PC-3 (cell line): ENCODE data around the gene BCAS1. TPM values are rescaled to one million over a fixed set of nuclear protein-coding genes. Genes with fewer than 3 reads are reported as not detected.

Experiments used
- ATAC-seq: fragments of 200-7000 bp; cut with Tn5 transposase; 2 replicates; pipeline ENCODE4 v1.9.1; 2020; ENCODE audit warnings: mild to moderate bottlenecking, moderate library complexity
- BruUV-seq: library from RNA; stranded (reverse); fragments of 400-500 nt; replicated peaks from 2 replicates; lab custom pipeline; 2021; lab: Mats Ljungman, UMichigan
- CTCF ChIA-PET: fragments of 300-600 bp; sonication (Branson Sonifier 250); formaldehyde crosslinking; loops from one replicate; lab custom pipeline; 2022; ENCODE audit warnings: antibody characterized with exemption; lab: Charles Lee
- POLR2A ChIA-PET: fragments of 300-600 bp; sonication (Branson Sonifier 250); formaldehyde crosslinking; loops from one replicate; lab custom pipeline; 2022; ENCODE audit warnings: antibody characterized with exemption; ENCODE audit not compliant: unreplicated experiment; lab: Charles Lee
- DNase-seq: peaks from one replicate; pipeline ENCODE4 v3.0.0-alpha.2; 2015
- H2AFZ ChIP-seq: fragments of 300-600 bp; sonication (generic); 2 replicates; pipeline ENCODE4 v1.6.0; 2016; ENCODE audit warnings: antibody characterized with exemption, low read length
- H3F3A ChIP-seq: fragments of 300-600 bp; sonication (generic); one replicate; pipeline ENCODE4 v1.6.0; 2017; ENCODE audit warnings: antibody characterized with exemption, low read length, control low read depth, mild to moderate bottlenecking; ENCODE audit not compliant: unreplicated experiment
- H3K27ac ChIP-seq: fragments of 300-600 bp; sonication (generic); 2 replicates; pipeline ENCODE4 v1.5.1; 2016; ENCODE audit warnings: mild to moderate bottlenecking, low read length
- H3K27me3 ChIP-seq: fragments of 300-600 bp; sonication (generic); 2 replicates; pipeline ENCODE4 v1.6.1; 2016; ENCODE audit warnings: low read length, mixed read lengths
- H3K36me3 ChIP-seq: fragments of 300-600 bp; sonication (generic); 2 replicates; pipeline ENCODE4 v1.6.1; 2016; ENCODE audit warnings: low read depth, mixed run types, low read length, mixed read lengths
- H3K4me1 ChIP-seq: fragments of 300-600 bp; sonication (generic); 2 replicates; pipeline ENCODE4 v1.5.1; 2016; ENCODE audit warnings: low read length; ENCODE audit not compliant: insufficient read depth
- H3K4me2 ChIP-seq: fragments of 300-600 bp; sonication (generic); 2 replicates; pipeline ENCODE4 v1.6.0; 2016; ENCODE audit warnings: low read length
- H3K4me3 ChIP-seq: fragments of 300-600 bp; sonication (generic); 2 replicates; pipeline ENCODE4 v1.5.1; 2016; ENCODE audit warnings: mild to moderate bottlenecking, low read length, mixed read lengths
- H3K79me2 ChIP-seq: fragments of 300-600 bp; sonication (generic); 2 replicates; pipeline ENCODE4 v1.6.1; 2017; ENCODE audit warnings: low read length, mixed read lengths
- H3K9ac ChIP-seq: fragments of 300-600 bp; sonication (generic); 2 replicates; pipeline ENCODE4 v1.6.0; 2016; ENCODE audit warnings: mild to moderate bottlenecking, low read length
- H3K9me2 ChIP-seq: fragments of 300-600 bp; sonication (generic); replicated peaks from 2 replicates; pipeline ENCODE4 v1.6.1; 2016; ENCODE audit warnings: mixed run types, low read length, mixed read lengths
- H3K9me3 ChIP-seq: fragments of 300-600 bp; sonication (generic); 2 replicates; pipeline ENCODE4 v1.6.1; 2016; ENCODE audit warnings: low read length, mixed read lengths
- H4K20me1 ChIP-seq: fragments of 300-600 bp; sonication (generic); 2 replicates; pipeline ENCODE4 v1.6.1; 2016; ENCODE audit warnings: low read length, mixed read lengths
- EZH2 ChIP-seq: fragments of 300-600 bp; sonication (generic); IDR thresholded peaks from one replicate; pipeline ENCODE4 v1.6.1; 2017; ENCODE audit warnings: antibody characterized with exemption, mild to moderate bottlenecking, low read length; ENCODE audit not compliant: unreplicated experiment
- EZH2phosphoT487 ChIP-seq: fragments of 300-600 bp; sonication (generic); IDR thresholded peaks from 2 replicates; pipeline ENCODE4 v1.6.1; 2018; ENCODE audit warnings: mild to moderate bottlenecking, antibody characterized with exemption, low read length, borderline replicate concordance
- intact Hi-C: fragments of 100-400 bp; cut with micrococcal nuclease; formaldehyde crosslinking; loops from 2 replicates; pipeline ENCODE4 v1.9.0; 2023
- total RNA-seq: library from RNA; depleted of rRNA; stranded (reverse); fragments of >200 nt; gene quantifications from 2 replicates; pipeline ENCODE4 v1.2.3, GENCODE V29; 2014
- TF ChIP-seq, protein P1 (sequence below): fragments of 300-600 bp; sonication (generic); conservative IDR thresholded peaks from 2 replicates; pipeline ENCODE4 v1.5.1; 2017; ENCODE audit warnings: antibody characterized with exemption, low read depth, mild to moderate bottlenecking, low read length

The BCAS1 gene
- total RNA-seq, 1 experiment from 2014 or later = 0.18 TPM

DNA sequence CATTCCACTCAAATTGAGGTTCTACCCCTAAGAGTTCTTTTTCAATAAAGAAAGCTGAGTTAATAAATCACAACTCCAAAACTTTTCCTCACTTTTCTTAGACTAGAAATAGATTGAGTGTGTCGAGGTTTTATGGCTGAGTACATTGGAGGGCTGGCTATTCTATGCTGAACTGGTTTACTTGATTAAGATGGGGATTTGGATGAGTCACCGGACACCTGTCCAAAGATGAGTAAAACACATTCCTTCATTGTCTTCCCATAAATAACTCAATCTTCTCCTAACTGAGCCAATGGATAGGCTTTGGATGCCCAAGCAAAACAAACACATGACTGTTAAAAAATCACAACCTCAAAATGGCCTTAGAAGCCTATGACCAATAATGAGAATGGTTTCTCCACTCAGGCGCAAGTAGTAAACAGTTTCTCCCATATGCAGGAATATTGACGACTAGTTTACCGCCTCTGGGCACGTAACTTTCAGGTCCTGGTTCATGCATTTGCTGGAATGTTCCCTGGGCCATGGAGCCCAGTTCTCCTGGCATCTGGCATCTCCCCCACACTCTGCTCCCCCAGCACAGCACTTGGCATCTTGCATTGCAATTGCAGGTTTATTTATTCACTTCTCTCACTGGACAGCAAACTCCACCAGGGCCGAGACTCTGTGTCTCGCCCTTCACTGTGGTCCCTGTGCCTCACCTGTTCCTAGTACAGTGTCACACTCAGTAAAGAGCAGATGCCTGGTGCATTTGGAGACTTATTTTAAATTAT, 43.9 kb downstream of the BCAS1 start:
- Histone ChIP-seq H3K9me2 (no peaks in the 10 kb centered on the region), H3K9me3 (no peaks in the 10 kb centered on the region), H3K27ac (no peak overlapping the region), H3K4me1 (no peaks in the 10 kb centered on the region), H3K4me3 (no peak overlapping the region), H3K27me3 (peaks cover 98% of the 10 kb centered on the region), H3K4me2 (no peak overlapping the region), H3K79me2 (no peaks in the 10 kb centered on the region), H4K20me1 (no peaks in the 10 kb centered on the region), H3K9ac (no peak overlapping the region), H2AFZ (no peak overlapping the region), H3K36me3 (no peaks in the 10 kb centered on the region), H3F3A (no peaks in the 10 kb centered on the region)
- TF ChIP-seq, protein P1, sequence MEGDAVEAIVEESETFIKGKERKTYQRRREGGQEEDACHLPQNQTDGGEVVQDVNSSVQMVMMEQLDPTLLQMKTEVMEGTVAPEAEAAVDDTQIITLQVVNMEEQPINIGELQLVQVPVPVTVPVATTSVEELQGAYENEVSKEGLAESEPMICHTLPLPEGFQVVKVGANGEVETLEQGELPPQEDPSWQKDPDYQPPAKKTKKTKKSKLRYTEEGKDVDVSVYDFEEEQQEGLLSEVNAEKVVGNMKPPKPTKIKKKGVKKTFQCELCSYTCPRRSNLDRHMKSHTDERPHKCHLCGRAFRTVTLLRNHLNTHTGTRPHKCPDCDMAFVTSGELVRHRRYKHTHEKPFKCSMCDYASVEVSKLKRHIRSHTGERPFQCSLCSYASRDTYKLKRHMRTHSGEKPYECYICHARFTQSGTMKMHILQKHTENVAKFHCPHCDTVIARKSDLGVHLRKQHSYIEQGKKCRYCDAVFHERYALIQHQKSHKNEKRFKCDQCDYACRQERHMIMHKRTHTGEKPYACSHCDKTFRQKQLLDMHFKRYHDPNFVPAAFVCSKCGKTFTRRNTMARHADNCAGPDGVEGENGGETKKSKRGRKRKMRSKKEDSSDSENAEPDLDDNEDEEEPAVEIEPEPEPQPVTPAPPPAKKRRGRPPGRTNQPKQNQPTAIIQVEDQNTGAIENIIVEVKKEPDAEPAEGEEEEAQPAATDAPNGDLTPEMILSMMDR = no peak
- TF ChIP-seq EZH2phosphoT487 = no peak
- TF ChIP-seq EZH2 = no peak
- CTCF ChIA-PET = no interaction called here
- intact Hi-C loops = no loop called here
- POLR2A ChIA-PET = no interaction called here
- ATAC-seq (no peak), DNase-seq (no peak)
- no TSS peak for BruUV-seq

DNA sequence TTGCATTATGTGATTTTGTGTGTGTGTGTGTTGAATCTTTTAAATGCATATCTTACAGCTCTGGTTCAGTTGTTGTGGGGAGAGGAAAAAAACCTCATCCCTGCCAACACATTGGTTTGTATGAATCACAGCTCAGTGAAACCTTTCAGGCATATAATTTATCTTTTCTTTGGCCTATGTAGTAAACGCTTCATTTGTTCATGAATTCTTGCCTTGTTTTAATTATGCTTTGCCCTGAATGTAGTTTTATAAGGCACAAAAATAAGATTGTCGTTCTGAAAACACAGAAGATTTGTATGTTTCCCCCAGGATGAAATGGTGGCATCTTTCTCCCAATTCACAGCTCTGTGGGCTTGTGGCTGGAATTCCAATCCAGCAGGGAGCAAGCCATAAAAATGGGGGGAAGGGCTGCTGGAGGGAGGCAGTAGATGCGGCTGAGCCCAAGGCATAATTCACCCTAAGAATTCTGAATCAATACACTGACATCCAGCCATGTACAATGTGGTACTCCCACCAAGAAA, 45.1 kb downstream of the BCAS1 start:
- Histone ChIP-seq H4K20me1 (no peaks in the 10 kb centered on the region), H3K9me2 (no peaks in the 10 kb centered on the region), H3K36me3 (no peaks in the 10 kb centered on the region), H3K9ac (no peak overlapping the region), H2AFZ (no peak overlapping the region), H3K4me3 (no peak overlapping the region), H3K4me2 (no peak overlapping the region), H3K27me3 (peaks cover 89% of the 10 kb centered on the region), H3F3A (no peaks in the 10 kb centered on the region), H3K9me3 (no peaks in the 10 kb centered on the region), H3K27ac (no peak overlapping the region), H3K79me2 (no peaks in the 10 kb centered on the region), H3K4me1 (no peaks in the 10 kb centered on the region)
- TF ChIP-seq EZH2phosphoT487 = no peak
- TF ChIP-seq, protein P1 = no peak
- no peak for TF ChIP-seq EZH2
- DNase-seq (no peak), ATAC-seq (no peak)
- CTCF ChIA-PET = no interaction called here
- POLR2A ChIA-PET = no interaction called here
- intact Hi-C loops = no loop called here
- BruUV-seq = no TSS peak

DNA sequence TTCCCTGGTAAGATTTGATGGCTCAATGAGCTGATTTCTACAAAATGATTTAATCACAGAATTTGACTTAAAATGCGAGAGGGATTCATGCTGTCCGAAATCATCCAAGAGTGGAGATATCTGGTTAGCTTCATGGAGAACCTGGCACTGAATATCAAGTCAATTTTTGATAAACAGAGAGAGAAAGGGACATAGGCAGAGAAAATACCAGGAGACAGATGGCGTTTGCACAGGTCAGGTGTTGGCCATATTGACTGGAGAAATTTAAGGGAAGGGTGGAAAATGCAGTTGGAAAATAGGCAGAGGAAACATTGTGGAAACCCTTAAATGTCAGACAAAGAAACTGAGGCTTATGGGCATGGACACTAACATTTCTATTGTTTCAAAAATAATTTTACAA, 47.0 kb downstream of the BCAS1 start:
- ChIA-PET POLR2A (no interaction called here), CTCF (interaction anchor here (0.6 kb wide), 1 partner anchor 335 kb away, joined by 8 read pairs; no protein-coding TSS in a partner anchor)
- H3K9ac ChIP-seq = no peak overlapping the region

More for the DNA sequence above, 47.0 kb downstream of the BCAS1 start:
- TF ChIP-seq EZH2phosphoT487 (no peak), EZH2 (no peak)
- TF ChIP-seq, protein P1 = no peak
- Histone ChIP-seq H3K9me2 (no peaks in the 10 kb centered on the region), H2AFZ (no peak overlapping the region), H3F3A (no peaks in the 10 kb centered on the region), H3K27ac (no peak overlapping the region), H3K9me3 (no peaks in the 10 kb centered on the region), H3K27me3 (peaks cover 78% of the 10 kb centered on the region), H4K20me1 (no peaks in the 10 kb centered on the region), H3K79me2 (no peaks in the 10 kb centered on the region), H3K4me3 (no peak overlapping the region), H3K4me1 (no peaks in the 10 kb centered on the region), H3K36me3 (no peaks in the 10 kb centered on the region), H3K4me2 (no peak overlapping the region)
- ATAC-seq = no peak
- DNase-seq = no peak
- no TSS peak for BruUV-seq
- intact Hi-C loops = no loop called here
